ENCODE results near the gene P3H1. TPM values are rescaled to one million over a fixed set of nuclear protein-coding genes. Genes with fewer than 3 reads are reported as not detected.
"Not testable (repeated sequence)": the region's sequence is repeated elsewhere in the genome, so short reads cannot be mapped to it uniquely, and the experiment has no call there.

The P3H1 gene, protein sequence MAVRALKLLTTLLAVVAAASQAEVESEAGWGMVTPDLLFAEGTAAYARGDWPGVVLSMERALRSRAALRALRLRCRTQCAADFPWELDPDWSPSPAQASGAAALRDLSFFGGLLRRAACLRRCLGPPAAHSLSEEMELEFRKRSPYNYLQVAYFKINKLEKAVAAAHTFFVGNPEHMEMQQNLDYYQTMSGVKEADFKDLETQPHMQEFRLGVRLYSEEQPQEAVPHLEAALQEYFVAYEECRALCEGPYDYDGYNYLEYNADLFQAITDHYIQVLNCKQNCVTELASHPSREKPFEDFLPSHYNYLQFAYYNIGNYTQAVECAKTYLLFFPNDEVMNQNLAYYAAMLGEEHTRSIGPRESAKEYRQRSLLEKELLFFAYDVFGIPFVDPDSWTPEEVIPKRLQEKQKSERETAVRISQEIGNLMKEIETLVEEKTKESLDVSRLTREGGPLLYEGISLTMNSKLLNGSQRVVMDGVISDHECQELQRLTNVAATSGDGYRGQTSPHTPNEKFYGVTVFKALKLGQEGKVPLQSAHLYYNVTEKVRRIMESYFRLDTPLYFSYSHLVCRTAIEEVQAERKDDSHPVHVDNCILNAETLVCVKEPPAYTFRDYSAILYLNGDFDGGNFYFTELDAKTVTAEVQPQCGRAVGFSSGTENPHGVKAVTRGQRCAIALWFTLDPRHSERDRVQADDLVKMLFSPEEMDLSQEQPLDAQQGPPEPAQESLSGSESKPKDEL
- total RNA-seq (ENCODE audit: low replicate concordance), result 75.2 and 213 TPM in 2 replicates

GRCh38 chr1:42766741-42767509, at the start of gene P3H1, which contains the start of gene C1orf50:
Gene P3H1 (minus strand): TSS chr1:42767028. CDS start chr1:42766971, 57 bp downstream.
Gene C1orf50 (plus strand): TSS chr1:42767249. CDS start chr1:42767312, 63 bp downstream.
- H3K4me3 ChIP-seq (ENCODE audit: low read depth, low read length), result peak within 1 kb of the TSS; percentile 99
- TF ChIP-seq CTCF (IDR thresholded peaks at IDR 0.05; ENCODE audit: insufficient read depth, low read length), result no peak
- peak; percentile 98 for DNase-seq (ENCODE audit: low read depth)

- H3K4me3 ChIP-seq (ENCODE audit: low read depth, low read length), result peak overlapping the region; percentile 83
- DNase-seq (ENCODE audit: low read depth), result peak; percentile 15
- TF ChIP-seq CTCF (IDR thresholded peaks at IDR 0.05; ENCODE audit: insufficient read depth, low read length), result no peak
Measured at GRCh38 chr1:42815941-42816584, 49.2 kb upstream of the P3H1 start.

GRCh38 chr1:42814815-42815214, 48.0 kb upstream of the P3H1 start:
- H3K4me3 ChIP-seq (ENCODE audit: low read depth, low read length); DNase-seq (ENCODE audit: low read depth): not testable (repeated sequence)

- no peak overlapping the region for H3K4me3 ChIP-seq (ENCODE audit: low read depth, low read length)
- TF ChIP-seq CTCF (IDR thresholded peaks at IDR 0.05; ENCODE audit: insufficient read depth, low read length), result no peak
- DNase-seq (ENCODE audit: low read depth), result no peak
Measured at GRCh38 chr1:42807056-42807668, 40.3 kb upstream of the P3H1 start.

GRCh38 chr1:42806593-42806992, 39.8 kb upstream of the P3H1 start:
- DNase-seq (ENCODE audit: low read depth), result no peak
- no peak for TF ChIP-seq CTCF (IDR thresholded peaks at IDR 0.05; ENCODE audit: insufficient read depth, low read length)
- H3K4me3 ChIP-seq (ENCODE audit: low read depth, low read length), result no peak overlapping the region

DNA sequence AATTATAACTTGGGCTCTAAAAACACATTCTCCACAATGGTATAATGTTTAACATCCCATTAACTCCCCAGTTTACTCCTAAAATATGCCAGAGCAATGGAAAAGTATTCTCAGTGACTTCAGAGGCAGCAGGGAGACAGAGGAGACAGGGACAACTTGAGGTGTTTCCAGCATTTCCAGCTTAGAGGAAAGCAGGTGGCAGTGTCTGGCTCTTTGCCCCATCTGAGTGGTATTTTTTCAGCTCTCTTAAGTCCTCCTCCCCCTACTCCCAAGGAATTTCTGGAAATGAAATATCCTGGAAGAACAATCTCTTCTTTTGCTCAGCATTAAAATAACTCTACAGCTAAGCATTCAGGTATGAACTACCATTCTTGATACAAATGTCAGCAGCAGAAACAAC, 39.3 kb upstream of the P3H1 start:
- TF ChIP-seq CTCF (IDR thresholded peaks at IDR 0.05; ENCODE audit: insufficient read depth, low read length), result no peak
- DNase-seq (ENCODE audit: low read depth), result no peak
- no peak overlapping the region for H3K4me3 ChIP-seq (ENCODE audit: low read depth, low read length)

Measured in fibroblast of the aortic adventitia (primary cell).